Measurements from ENCODE around the gene WDR18.

GRCh38 chr19:954272-954671 lies 29.9 kb upstream of the WDR18 start:
- TF ChIP-seq CTCF (IDR thresholded peaks at IDR 0.05; ENCODE audit: control extremely low read depth in 1 of 3, insufficient read depth in 1 of 3, low read depth in 1 of 3, low read length in 3 of 3) = no peak
- TF ChIP-seq TCF12 (IDR thresholded peaks at IDR 0.05; ENCODE audit: low read depth, low read length) = no peak
- TF ChIP-seq RXRA (IDR thresholded peaks at IDR 0.05; ENCODE audit: insufficient read depth, low read depth, low read length) = no peak
- no peak for TF ChIP-seq TBP (IDR thresholded peaks at IDR 0.05; ENCODE audit: low read depth, low read length)
- no peak for TF ChIP-seq EZH2 (IDR thresholded peaks at IDR 0.05; ENCODE audit: low read depth, low read length, severe bottlenecking)
- no peak for TF ChIP-seq POLR2AphosphoS5 (IDR thresholded peaks at IDR 0.05; ENCODE audit: low read depth, low read length)
- TF ChIP-seq, protein P1, sequence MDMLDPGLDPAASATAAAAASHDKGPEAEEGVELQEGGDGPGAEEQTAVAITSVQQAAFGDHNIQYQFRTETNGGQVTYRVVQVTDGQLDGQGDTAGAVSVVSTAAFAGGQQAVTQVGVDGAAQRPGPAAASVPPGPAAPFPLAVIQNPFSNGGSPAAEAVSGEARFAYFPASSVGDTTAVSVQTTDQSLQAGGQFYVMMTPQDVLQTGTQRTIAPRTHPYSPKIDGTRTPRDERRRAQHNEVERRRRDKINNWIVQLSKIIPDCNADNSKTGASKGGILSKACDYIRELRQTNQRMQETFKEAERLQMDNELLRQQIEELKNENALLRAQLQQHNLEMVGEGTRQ (IDR thresholded peaks at IDR 0.05; ENCODE audit: low read length) = no peak
- TF ChIP-seq CBX5 (IDR thresholded peaks at IDR 0.05; ENCODE audit: low read depth, low read length) = no peak
- no peak for TF ChIP-seq ZNF274 (IDR thresholded peaks at IDR 0.05; ENCODE audit: borderline replicate concordance, extremely low read depth, low read length)
- TF ChIP-seq KDM5A (IDR thresholded peaks at IDR 0.05; ENCODE audit: low read length) = no peak
- no peak for TF ChIP-seq EP300 (IDR thresholded peaks at IDR 0.05; ENCODE audit: borderline replicate concordance in 1 of 2, low read depth in 2 of 2, low read length in 2 of 2)
- no peak for TF ChIP-seq RAD21 (IDR thresholded peaks at IDR 0.05 in 1 of 2, conservative IDR thresholded peaks at IDR 0.05 in 1 of 2; ENCODE audit: low read depth in 2 of 2, low read length in 2 of 2)

Measured in H1 (cell line).